ENCODE results near the gene C12orf43. TPM values are rescaled to one million over a fixed set of nuclear protein-coding genes. Genes with fewer than 3 reads are reported as not detected.

C12orf43 gene
- total RNA-seq, 1 donor: 13.0 TPM

- TF ChIP-seq CTCF (IDR thresholded peaks at IDR 0.05; ENCODE audit: insufficient read depth, low read depth, low read length): no peak
- no peak overlapping the region for H3K4me3 ChIP-seq (ENCODE audit: low read depth, low read length)
- no peak for DNase-seq (ENCODE audit: low read depth)
Observed at GRCh38 chr12:120988234-120988633, 28.1 kb downstream of the C12orf43 start.

- no peak for TF ChIP-seq CTCF (IDR thresholded peaks at IDR 0.05; ENCODE audit: insufficient read depth, low read depth, low read length)
- DNase-seq (ENCODE audit: low read depth): no peak
- H3K4me3 ChIP-seq (ENCODE audit: low read depth, low read length): no peak overlapping the region
Observed at GRCh38 chr12:120984351-120984898, 31.9 kb downstream of the C12orf43 start.

- H3K4me3 ChIP-seq (ENCODE audit: low read depth, low read length): no peak overlapping the region
- DNase-seq (ENCODE audit: low read depth): no peak
- no peak for TF ChIP-seq CTCF (IDR thresholded peaks at IDR 0.05; ENCODE audit: insufficient read depth, low read depth, low read length)
Observed at GRCh38 chr12:120983759-120984158, 32.5 kb downstream of the C12orf43 start.

- TF ChIP-seq CTCF (IDR thresholded peaks at IDR 0.05; ENCODE audit: insufficient read depth, low read depth, low read length): no peak
- no peak for DNase-seq (ENCODE audit: low read depth)
- H3K4me3 ChIP-seq (ENCODE audit: low read depth, low read length): no peak overlapping the region
Observed at GRCh38 chr12:120982659-120983058, 33.6 kb downstream of the C12orf43 start.

GRCh38 chr12:120981407-120981941 is 34.8 kb downstream of the C12orf43 start:
- no peak overlapping the region for H3K4me3 ChIP-seq (ENCODE audit: low read depth, low read length)
- no peak for DNase-seq (ENCODE audit: low read depth)
- TF ChIP-seq CTCF (IDR thresholded peaks at IDR 0.05; ENCODE audit: insufficient read depth, low read depth, low read length): no peak

- TF ChIP-seq CTCF (IDR thresholded peaks at IDR 0.05; ENCODE audit: insufficient read depth, low read depth, low read length): no peak
- no peak for DNase-seq (ENCODE audit: low read depth)
- H3K4me3 ChIP-seq (ENCODE audit: low read depth, low read length): no peak overlapping the region
Observed at GRCh38 chr12:120980800-120981368, 35.4 kb downstream of the C12orf43 start.

All from fibroblast of villous mesenchyme (primary cell).